PC-3 (cell line): Measurements from ENCODE around the gene NECAB2. TPM values are rescaled to one million over a fixed set of nuclear protein-coding genes. Genes with fewer than 3 reads are reported as not detected.

Experiments used
- ATAC-seq: fragments of 200-7000 bp; cut with Tn5 transposase; 2 replicates; pipeline ENCODE4 v1.9.1; 2020; ENCODE audit warnings: mild to moderate bottlenecking, moderate library complexity
- BruUV-seq: library from RNA; stranded (reverse); fragments of 400-500 nt; replicated peaks from 2 replicates; lab custom pipeline; 2021; lab: Mats Ljungman, UMichigan
- CTCF ChIA-PET: fragments of 300-600 bp; sonication (Branson Sonifier 250); formaldehyde crosslinking; loops from one replicate; lab custom pipeline; 2022; ENCODE audit warnings: antibody characterized with exemption; lab: Charles Lee
- POLR2A ChIA-PET: fragments of 300-600 bp; sonication (Branson Sonifier 250); formaldehyde crosslinking; loops from one replicate; lab custom pipeline; 2022; ENCODE audit warnings: antibody characterized with exemption; ENCODE audit not compliant: unreplicated experiment; lab: Charles Lee
- DNase-seq: peaks from one replicate; pipeline ENCODE4 v3.0.0-alpha.2; 2015
- H2AFZ ChIP-seq: fragments of 300-600 bp; sonication (generic); 2 replicates; pipeline ENCODE4 v1.6.0; 2016; ENCODE audit warnings: antibody characterized with exemption, low read length
- H3F3A ChIP-seq: fragments of 300-600 bp; sonication (generic); one replicate; pipeline ENCODE4 v1.6.0; 2017; ENCODE audit warnings: antibody characterized with exemption, low read length, control low read depth, mild to moderate bottlenecking; ENCODE audit not compliant: unreplicated experiment
- H3K27ac ChIP-seq: fragments of 300-600 bp; sonication (generic); 2 replicates; pipeline ENCODE4 v1.5.1; 2016; ENCODE audit warnings: mild to moderate bottlenecking, low read length
- H3K27me3 ChIP-seq: fragments of 300-600 bp; sonication (generic); 2 replicates; pipeline ENCODE4 v1.6.1; 2016; ENCODE audit warnings: low read length, mixed read lengths
- H3K36me3 ChIP-seq: fragments of 300-600 bp; sonication (generic); 2 replicates; pipeline ENCODE4 v1.6.1; 2016; ENCODE audit warnings: low read depth, mixed run types, low read length, mixed read lengths
- H3K4me1 ChIP-seq: fragments of 300-600 bp; sonication (generic); 2 replicates; pipeline ENCODE4 v1.5.1; 2016; ENCODE audit warnings: low read length; ENCODE audit not compliant: insufficient read depth
- H3K4me2 ChIP-seq: fragments of 300-600 bp; sonication (generic); 2 replicates; pipeline ENCODE4 v1.6.0; 2016; ENCODE audit warnings: low read length
- H3K4me3 ChIP-seq: fragments of 300-600 bp; sonication (generic); 2 replicates; pipeline ENCODE4 v1.5.1; 2016; ENCODE audit warnings: mild to moderate bottlenecking, low read length, mixed read lengths
- H3K79me2 ChIP-seq: fragments of 300-600 bp; sonication (generic); 2 replicates; pipeline ENCODE4 v1.6.1; 2017; ENCODE audit warnings: low read length, mixed read lengths
- H3K9ac ChIP-seq: fragments of 300-600 bp; sonication (generic); 2 replicates; pipeline ENCODE4 v1.6.0; 2016; ENCODE audit warnings: mild to moderate bottlenecking, low read length
- H3K9me2 ChIP-seq: fragments of 300-600 bp; sonication (generic); replicated peaks from 2 replicates; pipeline ENCODE4 v1.6.1; 2016; ENCODE audit warnings: mixed run types, low read length, mixed read lengths
- H3K9me3 ChIP-seq: fragments of 300-600 bp; sonication (generic); 2 replicates; pipeline ENCODE4 v1.6.1; 2016; ENCODE audit warnings: low read length, mixed read lengths
- H4K20me1 ChIP-seq: fragments of 300-600 bp; sonication (generic); 2 replicates; pipeline ENCODE4 v1.6.1; 2016; ENCODE audit warnings: low read length, mixed read lengths
- CTCF ChIP-seq: fragments of 300-600 bp; sonication (generic); conservative IDR thresholded peaks from 2 replicates; pipeline ENCODE4 v1.5.1; 2017; ENCODE audit warnings: antibody characterized with exemption, low read depth, mild to moderate bottlenecking, low read length
- EZH2 ChIP-seq: fragments of 300-600 bp; sonication (generic); IDR thresholded peaks from one replicate; pipeline ENCODE4 v1.6.1; 2017; ENCODE audit warnings: antibody characterized with exemption, mild to moderate bottlenecking, low read length; ENCODE audit not compliant: unreplicated experiment
- EZH2phosphoT487 ChIP-seq: fragments of 300-600 bp; sonication (generic); IDR thresholded peaks from 2 replicates; pipeline ENCODE4 v1.6.1; 2018; ENCODE audit warnings: mild to moderate bottlenecking, antibody characterized with exemption, low read length, borderline replicate concordance
- intact Hi-C: fragments of 100-400 bp; cut with micrococcal nuclease; formaldehyde crosslinking; loops from 2 replicates; pipeline ENCODE4 v1.9.0; 2023
- total RNA-seq: library from RNA; depleted of rRNA; stranded (reverse); fragments of >200 nt; gene quantifications from 2 replicates; pipeline ENCODE4 v1.2.3, GENCODE V29; 2014

The NECAB2 gene
- total RNA-seq, 1 experiment from 2014 or later, result 0.22 TPM

- no peaks in the 10 kb centered on the region for H3F3A ChIP-seq
- TF ChIP-seq EZH2phosphoT487 (no peak), EZH2 (no peak), CTCF (no peak)
- H3K9me3 ChIP-seq, result no peaks in the 10 kb centered on the region
- ChIA-PET CTCF (no interaction called here), POLR2A (no interaction called here)
- no peak overlapping the region for H3K27ac ChIP-seq
- H3K79me2 ChIP-seq, result no peaks in the 10 kb centered on the region
- no peaks in the 10 kb centered on the region for H4K20me1 ChIP-seq
- no peak for DNase-seq
- no peaks in the 10 kb centered on the region for H3K4me1 ChIP-seq
- H2AFZ ChIP-seq, result no peak overlapping the region
- H3K4me3 ChIP-seq, result no peak overlapping the region
- no peaks in the 10 kb centered on the region for H3K9me2 ChIP-seq
- no peaks in the 10 kb centered on the region for H3K27me3 ChIP-seq
- no peak for ATAC-seq
- H3K9ac ChIP-seq, result no peak overlapping the region
- intact Hi-C loops, result no loop called here
- H3K4me2 ChIP-seq, result no peak overlapping the region
- no TSS peak for BruUV-seq
- H3K36me3 ChIP-seq, result no peaks in the 10 kb centered on the region
Observed at GRCh38 chr16:83933885-83934683, 34.0 kb upstream of the NECAB2 start.

- H3K4me1 ChIP-seq, result no peaks in the 10 kb centered on the region
- no TSS peak for BruUV-seq
Observed at GRCh38 chr16:83934684-83934977, 33.4 kb upstream of the NECAB2 start.

GRCh38 chr16:83935005-83935857 lies 32.8 kb upstream of the NECAB2 start:
- no peak for ATAC-seq
- no peak overlapping the region for H2AFZ ChIP-seq
- H3K79me2 ChIP-seq, result no peaks in the 10 kb centered on the region
- no peaks in the 10 kb centered on the region for H3K9me3 ChIP-seq
- no peaks in the 10 kb centered on the region for H3K27me3 ChIP-seq
- ChIA-PET CTCF (no interaction called here), POLR2A (no interaction called here)
- intact Hi-C loops, result no loop called here
- no TSS peak for BruUV-seq
- no peak overlapping the region for H3K9ac ChIP-seq
- no peaks in the 10 kb centered on the region for H3K9me2 ChIP-seq
- no peak overlapping the region for H3K27ac ChIP-seq
- no peaks in the 10 kb centered on the region for H3K4me1 ChIP-seq
- H3F3A ChIP-seq, result no peaks in the 10 kb centered on the region
- H4K20me1 ChIP-seq, result no peaks in the 10 kb centered on the region
- DNase-seq, result no peak
- TF ChIP-seq EZH2phosphoT487 (no peak), CTCF (no peak), EZH2 (no peak)
- H3K36me3 ChIP-seq, result no peaks in the 10 kb centered on the region
- H3K4me3 ChIP-seq, result no peak overlapping the region
- H3K4me2 ChIP-seq, result no peak overlapping the region

More at GRCh38 chr16:83934684-83934977, 33.4 kb upstream of the NECAB2 start:
- no peak overlapping the region for H3K27ac ChIP-seq
- H3K27me3 ChIP-seq, result no peaks in the 10 kb centered on the region
- H4K20me1 ChIP-seq, result no peaks in the 10 kb centered on the region
- DNase-seq (no peak), ATAC-seq (no peak)
- H3K36me3 ChIP-seq, result no peaks in the 10 kb centered on the region
- H3K9me3 ChIP-seq, result no peaks in the 10 kb centered on the region
- H3F3A ChIP-seq, result no peaks in the 10 kb centered on the region
- intact Hi-C loops, result no loop called here
- CTCF ChIA-PET, result no interaction called here
- H3K4me3 ChIP-seq, result no peak overlapping the region
- no peak overlapping the region for H3K4me2 ChIP-seq
- H3K79me2 ChIP-seq, result no peaks in the 10 kb centered on the region
- H2AFZ ChIP-seq, result no peak overlapping the region
- POLR2A ChIA-PET, result no interaction called here
- H3K9ac ChIP-seq, result no peak overlapping the region
- no peaks in the 10 kb centered on the region for H3K9me2 ChIP-seq
- no peak for TF ChIP-seq EZH2
